ENCODE data around the gene CREB3L2. TPM values are rescaled to one million over a fixed set of nuclear protein-coding genes. Genes with fewer than 3 reads are reported as not detected.

Gene CREB3L2
- total RNA-seq, 1 donor from 2014 or later: 61.8 TPM

DNA sequence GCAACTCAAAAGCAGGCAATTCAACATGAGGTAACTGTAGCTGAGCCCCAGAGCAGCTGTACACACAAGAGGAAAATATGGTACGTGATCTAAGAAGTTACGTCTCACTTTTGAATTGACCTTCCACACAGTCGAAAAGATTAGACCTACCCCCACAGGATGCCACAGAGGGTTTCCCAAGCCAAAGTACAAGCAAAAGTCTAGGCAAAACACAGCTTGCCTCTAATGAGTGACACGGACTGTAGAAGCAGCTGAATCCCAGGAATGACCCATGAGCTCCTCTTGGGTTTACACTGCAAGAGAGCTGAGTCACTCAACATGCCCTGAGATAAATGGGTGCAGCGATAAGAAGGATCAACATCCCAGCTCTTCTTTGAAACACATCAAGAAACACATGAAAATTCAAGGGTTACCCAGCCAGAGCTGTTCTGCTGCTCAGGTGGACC lies 9.8 kb downstream of the CREB3L2 start:
- intact Hi-C loops (cut with DNase I): no loop called here
- H3K36me3 ChIP-seq: no peaks in the 10 kb centered on the region
- peaks cover 64% of the 10 kb centered on the region for H3K4me1 ChIP-seq
- H3K27me3 ChIP-seq: no peaks in the 10 kb centered on the region
- H3K27ac ChIP-seq: peak overlapping the region; percentile 67
- H3K9me3 ChIP-seq: no peaks in the 10 kb centered on the region
- ATAC-seq (no peak), DNase-seq (no peak)
- no peak overlapping the region for H3K4me3 ChIP-seq
- TF ChIP-seq, protein P1, sequence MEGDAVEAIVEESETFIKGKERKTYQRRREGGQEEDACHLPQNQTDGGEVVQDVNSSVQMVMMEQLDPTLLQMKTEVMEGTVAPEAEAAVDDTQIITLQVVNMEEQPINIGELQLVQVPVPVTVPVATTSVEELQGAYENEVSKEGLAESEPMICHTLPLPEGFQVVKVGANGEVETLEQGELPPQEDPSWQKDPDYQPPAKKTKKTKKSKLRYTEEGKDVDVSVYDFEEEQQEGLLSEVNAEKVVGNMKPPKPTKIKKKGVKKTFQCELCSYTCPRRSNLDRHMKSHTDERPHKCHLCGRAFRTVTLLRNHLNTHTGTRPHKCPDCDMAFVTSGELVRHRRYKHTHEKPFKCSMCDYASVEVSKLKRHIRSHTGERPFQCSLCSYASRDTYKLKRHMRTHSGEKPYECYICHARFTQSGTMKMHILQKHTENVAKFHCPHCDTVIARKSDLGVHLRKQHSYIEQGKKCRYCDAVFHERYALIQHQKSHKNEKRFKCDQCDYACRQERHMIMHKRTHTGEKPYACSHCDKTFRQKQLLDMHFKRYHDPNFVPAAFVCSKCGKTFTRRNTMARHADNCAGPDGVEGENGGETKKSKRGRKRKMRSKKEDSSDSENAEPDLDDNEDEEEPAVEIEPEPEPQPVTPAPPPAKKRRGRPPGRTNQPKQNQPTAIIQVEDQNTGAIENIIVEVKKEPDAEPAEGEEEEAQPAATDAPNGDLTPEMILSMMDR (IDR thresholded peaks at IDR 0.05): no peak

- no peak overlapping the region for H3K4me3 ChIP-seq
- TF ChIP-seq, protein P1 (IDR thresholded peaks at IDR 0.05): no peak
- no peak for ATAC-seq
These were observed 11.5 kb downstream of the CREB3L2 start for GRCh38 chr7:137990251-137990941.

GRCh38 chr7:137989590-137989989 lies 12.3 kb downstream of the CREB3L2 start:
- no peaks in the 10 kb centered on the region for H3K36me3 ChIP-seq
- no peaks in the 10 kb centered on the region for H3K9me3 ChIP-seq
- ATAC-seq: no peak
- no peak overlapping the region for H3K27ac ChIP-seq
- intact Hi-C loops (cut with DNase I): no loop called here
- H3K4me3 ChIP-seq: no peak overlapping the region
- H3K4me1 ChIP-seq: peaks cover 67% of the 10 kb centered on the region
- no peaks in the 10 kb centered on the region for H3K27me3 ChIP-seq
- TF ChIP-seq, protein P1 (IDR thresholded peaks at IDR 0.05): no peak
- no peak for DNase-seq

More at GRCh38 chr7:137990251-137990941, 11.5 kb downstream of the CREB3L2 start:
- intact Hi-C loops (cut with DNase I): no loop called here
- Histone ChIP-seq H3K36me3 (no peaks in the 10 kb centered on the region), H3K9me3 (no peaks in the 10 kb centered on the region), H3K27ac (no peak overlapping the region), H3K27me3 (no peaks in the 10 kb centered on the region), H3K4me1 (peaks cover 64% of the 10 kb centered on the region)
- no peak for DNase-seq

GRCh38 chr7:137989094-137989493 lies 12.8 kb downstream of the CREB3L2 start:
- H3K4me1 ChIP-seq: peaks cover 72% of the 10 kb centered on the region
- H3K9me3 ChIP-seq: no peaks in the 10 kb centered on the region
- ATAC-seq (no peak), DNase-seq (no peak)
- TF ChIP-seq, protein P1 (IDR thresholded peaks at IDR 0.05): no peak
- no peaks in the 10 kb centered on the region for H3K36me3 ChIP-seq
- H3K4me3 ChIP-seq: no peak overlapping the region
- no peaks in the 10 kb centered on the region for H3K27me3 ChIP-seq
- intact Hi-C loops (cut with DNase I): no loop called here
- H3K27ac ChIP-seq: peak overlapping the region; percentile 26

DNA sequence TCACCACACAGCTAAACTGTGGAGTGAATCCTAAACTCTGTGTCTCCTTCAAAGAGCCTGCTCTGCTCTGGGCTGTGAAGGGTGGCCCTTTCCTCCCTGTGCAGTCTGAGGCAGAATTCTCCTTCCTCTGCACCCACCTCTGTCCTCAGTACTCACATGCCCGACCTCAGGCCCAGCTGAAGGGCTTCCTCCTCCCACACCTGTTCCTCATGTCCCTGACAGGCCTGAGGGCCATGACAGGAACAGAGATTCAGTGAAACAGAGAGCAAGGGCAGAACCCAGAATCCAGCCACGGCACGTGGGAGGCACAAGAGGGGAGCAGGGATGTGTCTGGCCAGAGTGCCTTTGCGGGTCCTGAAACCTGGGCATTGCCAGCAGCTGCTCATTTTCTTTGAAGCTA lies 13.9 kb downstream of the CREB3L2 start:
- no peak for DNase-seq
- intact Hi-C loops (cut with DNase I): no loop called here
- TF ChIP-seq, protein P1 (IDR thresholded peaks at IDR 0.05): no peak
- peak; percentile 69 for ATAC-seq
- H3K36me3 ChIP-seq: no peaks in the 10 kb centered on the region
- H3K27me3 ChIP-seq: no peaks in the 10 kb centered on the region
- no peak overlapping the region for H3K27ac ChIP-seq
- peaks cover 74% of the 10 kb centered on the region for H3K4me1 ChIP-seq
- no peaks in the 10 kb centered on the region for H3K9me3 ChIP-seq
- no peak overlapping the region for H3K4me3 ChIP-seq
